NB4 (cell line): ENCODE results near the gene MAP4K1.
"Not testable (repeated sequence)": the region's sequence is repeated elsewhere in the genome, so short reads cannot be mapped to it uniquely, and the experiment has no call there.

Experiments
- DNase-seq: peaks from one replicate; pipeline ENCODE4 v3.0.0; 2010; ENCODE audit warnings: low read depth
- H3K4me3 ChIP-seq: one replicate; pipeline ENCODE4 v1.5.1; 2011; ENCODE audit warnings: mild to moderate bottlenecking, low read depth, low read length, moderate library complexity
- CTCF ChIP-seq: IDR thresholded peaks from one replicate; pipeline ENCODE4 v1.5.1; 2012; ENCODE audit warnings: low read depth, low read length
- MAX ChIP-seq: IDR thresholded peaks from 2 replicates; pipeline ENCODE4 v1.6.1; 2011; ENCODE audit warnings: low read depth, low read length
- MYC ChIP-seq: IDR thresholded peaks from 2 replicates; pipeline ENCODE4 v1.6.1; 2011; ENCODE audit warnings: low read depth, low read length
- POLR2A ChIP-seq: IDR thresholded peaks from 2 replicates; pipeline ENCODE4 v1.6.1; 2011; ENCODE audit warnings: mild to moderate bottlenecking; ENCODE audit not compliant: insufficient read length; ENCODE audit errors: extremely low read depth

MAP4K1 gene

GRCh38 chr19:38617283-38617763 is 430 bp downstream of the MAP4K1 start:
- peak overlapping the region; percentile 48 for H3K4me3 ChIP-seq
- no peak for TF ChIP-seq MAX
- DNase-seq, result peak; percentile 39

GRCh38 chr19:38616265-38616664 is 1.5 kb downstream of the MAP4K1 start:
- TF ChIP-seq CTCF (no peak), MAX (no peak), MYC (no peak), POLR2A (no peak)
- no peak for DNase-seq
- no peak overlapping the region for H3K4me3 ChIP-seq

GRCh38 chr19:38615007-38615581 is 2.7 kb downstream of the MAP4K1 start:
- H3K4me3 ChIP-seq, result no peak overlapping the region
- no peak for DNase-seq
- no peak for TF ChIP-seq CTCF
- TF ChIP-seq MAX, result no peak
- TF ChIP-seq MYC, result no peak
- no peak for TF ChIP-seq POLR2A

- no peak for DNase-seq
- H3K4me3 ChIP-seq, result no peak overlapping the region
- TF ChIP-seq POLR2A (no peak), MYC (no peak), MAX (no peak), CTCF (no peak)
These were observed 3.5 kb downstream of the MAP4K1 start for GRCh38 chr19:38614289-38614688.

- no peak for TF ChIP-seq MYC
- TF ChIP-seq CTCF, result no peak
- no peak for TF ChIP-seq POLR2A
- no peak for TF ChIP-seq MAX
- DNase-seq, result no peak
- no peak overlapping the region for H3K4me3 ChIP-seq
These were observed 11.6 kb downstream of the MAP4K1 start for GRCh38 chr19:38606131-38606530.

- DNase-seq, H3K4me3 ChIP-seq: not testable (repeated sequence)
These were observed 14.9 kb downstream of the MAP4K1 start for GRCh38 chr19:38602856-38603255.

- no peak for TF ChIP-seq MAX
- no peak for TF ChIP-seq POLR2A
- TF ChIP-seq CTCF, result no peak
- TF ChIP-seq MYC, result no peak
- no peak for DNase-seq
- H3K4me3 ChIP-seq, result no peak overlapping the region
These were observed 18.0 kb downstream of the MAP4K1 start for GRCh38 chr19:38599722-38600121.
